ENCODE data around the gene IGF1R.

Gene IGF1R

GRCh38 chr15:98778263-98778959, 130.1 kb downstream of the IGF1R start:
- DNase-seq: no peak

DNA sequence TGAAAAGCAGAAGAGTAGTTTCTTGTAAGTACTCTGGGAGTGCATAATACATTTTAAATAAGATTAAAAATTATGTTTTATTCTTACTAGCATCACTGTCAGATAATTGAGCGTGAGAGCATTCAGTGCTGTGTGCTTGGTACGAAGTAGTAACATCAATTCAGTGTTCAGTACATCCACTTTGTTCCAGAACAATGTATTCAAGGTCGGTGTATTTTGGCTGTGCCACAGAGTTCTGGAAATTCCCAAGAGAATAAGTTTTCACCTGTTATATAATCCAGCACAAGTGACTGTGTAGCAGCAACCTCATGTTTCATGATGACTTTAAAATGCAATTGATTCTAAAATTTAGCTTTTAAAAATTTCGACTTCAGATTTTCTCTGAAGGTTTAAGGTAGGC, 130.6 kb downstream of the IGF1R start:
- DNase-seq: no peak

DNA sequence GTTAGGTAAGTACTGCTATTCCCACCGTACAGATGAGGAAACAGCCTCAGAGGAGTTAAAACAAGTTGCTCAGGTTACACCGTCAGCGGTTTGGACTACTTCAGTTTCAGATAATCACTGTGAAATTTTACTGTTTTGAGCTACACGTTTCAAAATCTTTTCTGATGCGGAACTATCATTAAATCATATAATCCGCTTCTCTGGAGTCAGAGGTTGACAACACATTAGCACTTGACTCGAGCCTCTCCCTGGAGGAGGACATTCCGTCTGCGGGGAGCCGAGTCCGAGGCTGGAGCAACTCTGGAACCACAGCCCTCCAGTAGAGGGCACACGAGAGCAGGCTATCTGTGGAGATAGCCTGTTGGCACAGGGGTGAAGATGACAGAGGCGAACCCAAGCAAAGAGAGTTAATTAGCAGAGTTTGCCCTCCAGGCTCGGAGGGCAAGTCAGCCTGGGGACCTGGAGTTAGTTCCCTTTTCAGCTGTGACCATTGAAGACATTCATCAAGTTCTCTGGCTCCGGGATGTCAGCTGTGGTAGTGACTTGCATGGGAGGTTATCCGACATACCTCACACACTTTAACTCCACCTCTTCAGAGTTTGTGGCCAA, 131.2 kb downstream of the IGF1R start:
- DNase-seq: peak; percentile 88

DNA sequence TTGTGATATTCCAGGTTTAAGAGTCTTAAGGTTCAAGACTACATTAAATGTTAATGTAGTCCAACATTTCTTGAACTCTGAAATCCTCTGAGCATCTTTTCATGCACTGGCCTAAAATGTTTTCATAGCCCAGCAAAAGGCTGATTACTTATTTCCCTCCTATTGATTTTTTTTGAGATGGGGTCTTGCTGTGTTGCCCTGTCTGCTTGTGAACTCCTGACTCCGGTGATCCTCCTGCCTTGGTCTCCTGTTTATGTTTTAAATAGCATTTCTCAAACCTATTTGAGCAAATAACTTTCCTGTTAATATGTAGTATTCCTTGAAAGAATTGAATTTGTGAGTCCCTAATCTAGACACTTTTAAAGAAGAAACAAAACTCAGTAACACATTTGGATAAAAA, 133.5 kb downstream of the IGF1R start:
- no peak for DNase-seq

- DNase-seq: no peak
These were observed 134.5 kb downstream of the IGF1R start for GRCh38 chr15:98782801-98783200.

GRCh38 chr15:98785431-98785806, 137.1 kb downstream of the IGF1R start:
- DNase-seq: no peak

GRCh38 chr15:98785807-98786621, 137.7 kb downstream of the IGF1R start:
- DNase-seq: no peak

GRCh38 chr15:98786717-98787116, 138.4 kb downstream of the IGF1R start:
- no peak for DNase-seq

DNA sequence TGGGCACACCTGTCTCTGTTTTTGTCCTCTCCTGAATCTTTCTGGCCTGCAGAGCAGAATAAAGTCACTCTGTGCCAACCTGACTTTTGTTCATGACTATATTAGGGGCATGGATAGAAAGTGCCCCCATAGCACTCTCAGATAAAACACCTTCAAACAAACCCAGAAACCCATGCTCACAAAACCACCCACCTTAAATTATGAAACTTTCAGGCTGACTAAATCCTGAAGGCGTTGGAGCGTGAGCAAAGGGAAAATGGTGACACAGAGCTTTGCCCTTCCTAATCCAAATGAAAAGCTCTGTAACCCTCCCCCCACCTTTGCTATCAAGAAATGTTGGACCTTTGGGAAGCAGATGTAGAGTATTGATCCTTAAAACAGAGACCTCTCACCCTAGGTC, 138.9 kb downstream of the IGF1R start:
- DNase-seq: no peak

DNA sequence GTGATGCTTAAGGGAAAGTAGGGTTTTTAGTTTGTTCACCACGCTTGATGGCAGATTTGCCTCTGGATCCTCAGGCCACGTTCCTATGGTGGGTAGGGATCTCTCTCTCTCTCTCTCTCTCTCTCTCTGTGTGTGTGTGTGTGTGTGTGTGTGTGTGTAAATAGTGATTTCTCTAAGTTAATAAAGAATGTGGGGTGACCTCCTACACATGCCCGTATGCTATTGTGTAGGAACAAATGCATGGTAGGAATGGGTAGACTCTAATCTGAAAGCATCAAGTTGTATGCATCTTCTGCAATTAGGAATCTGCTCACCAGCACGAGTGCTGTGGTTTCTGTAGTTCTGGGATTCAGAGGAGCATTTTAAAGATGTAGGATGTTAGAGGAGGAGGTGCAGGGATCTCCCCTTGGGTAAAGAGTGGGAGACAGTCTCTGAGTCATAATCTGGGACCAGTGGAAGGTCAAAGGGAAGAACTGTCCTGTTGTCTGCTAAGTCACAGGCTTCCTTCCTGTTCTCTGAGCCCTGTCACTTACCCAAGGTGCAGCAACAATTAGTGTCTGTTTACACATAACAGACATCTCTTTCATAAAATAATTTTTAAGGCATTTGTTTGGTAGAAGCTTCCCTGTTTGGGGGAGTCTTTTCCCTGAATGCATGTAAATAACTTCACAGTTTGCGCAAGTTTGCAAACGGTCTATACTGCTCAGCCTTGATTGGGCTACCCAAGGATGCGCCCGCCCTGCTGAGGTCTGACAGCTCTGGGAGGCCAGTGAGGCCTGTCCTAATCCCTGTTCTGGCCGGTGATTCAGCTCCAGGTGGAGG, 139.8 kb downstream of the IGF1R start:
- DNase-seq: no peak

DNA sequence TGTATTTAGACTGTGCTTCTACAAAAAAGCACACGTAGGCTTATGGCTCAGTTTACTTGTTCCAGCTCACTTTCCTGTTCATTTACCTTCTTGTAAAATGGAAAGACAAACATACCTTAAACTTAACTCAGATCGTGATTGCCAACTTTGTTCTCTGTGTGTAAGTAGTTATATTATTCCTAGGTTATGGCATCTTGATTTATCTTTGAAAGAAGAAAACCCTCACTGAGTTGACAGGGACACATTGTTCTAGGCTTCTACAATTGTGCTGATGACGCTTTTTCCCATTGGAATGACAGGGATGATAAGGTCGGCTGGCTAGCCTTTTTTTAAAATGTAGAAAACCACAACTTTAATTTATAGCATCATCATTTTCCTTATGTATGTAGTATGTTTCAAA, 140.7 kb downstream of the IGF1R start:
- DNase-seq: no peak

- no peak for DNase-seq
These were observed 141.9 kb downstream of the IGF1R start for GRCh38 chr15:98790270-98790669.

- DNase-seq: no peak
These were observed 142.8 kb downstream of the IGF1R start for GRCh38 chr15:98791046-98791701.

GRCh38 chr15:98792117-98792516, 143.8 kb downstream of the IGF1R start:
- no peak for DNase-seq

DNA sequence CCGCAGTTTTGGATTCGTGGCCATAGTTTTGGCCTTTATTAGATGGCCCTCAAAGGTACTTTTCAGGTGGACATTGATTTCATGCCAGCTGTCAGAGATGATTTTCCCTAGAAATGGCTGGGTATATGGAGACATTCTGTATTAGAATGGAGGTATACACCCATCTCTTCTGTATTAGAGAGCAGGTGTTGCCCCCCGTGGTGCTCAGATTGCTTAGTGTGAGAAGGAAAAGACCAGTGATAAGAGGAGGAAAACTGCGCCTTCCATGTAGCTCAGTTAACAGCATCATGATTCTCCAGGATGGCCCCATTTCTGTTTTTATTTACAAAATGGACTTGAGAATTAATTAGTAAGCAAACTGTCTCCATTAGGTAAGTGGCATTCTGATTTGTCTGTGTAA, 145.9 kb downstream of the IGF1R start:
- DNase-seq: no peak

DNA sequence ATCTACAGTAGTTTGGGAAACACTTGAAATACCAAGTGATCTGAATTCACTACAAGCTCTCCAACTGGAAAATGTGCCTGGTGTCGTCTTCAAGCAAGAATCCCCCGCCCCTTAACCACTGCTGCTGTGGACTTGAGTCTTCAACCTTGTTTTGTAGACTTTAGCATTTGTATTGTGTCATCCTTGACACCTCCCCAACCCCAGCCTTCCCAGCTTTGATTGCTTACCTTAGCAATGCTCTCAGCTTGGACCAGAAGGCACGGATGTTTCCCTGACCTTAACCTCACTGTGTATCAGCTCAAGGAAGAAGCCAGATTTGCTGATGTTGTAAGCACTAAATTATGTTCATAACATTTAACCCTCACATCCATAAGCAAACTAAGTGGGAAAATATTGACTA, 146.4 kb downstream of the IGF1R start:
- no peak for DNase-seq

DNA sequence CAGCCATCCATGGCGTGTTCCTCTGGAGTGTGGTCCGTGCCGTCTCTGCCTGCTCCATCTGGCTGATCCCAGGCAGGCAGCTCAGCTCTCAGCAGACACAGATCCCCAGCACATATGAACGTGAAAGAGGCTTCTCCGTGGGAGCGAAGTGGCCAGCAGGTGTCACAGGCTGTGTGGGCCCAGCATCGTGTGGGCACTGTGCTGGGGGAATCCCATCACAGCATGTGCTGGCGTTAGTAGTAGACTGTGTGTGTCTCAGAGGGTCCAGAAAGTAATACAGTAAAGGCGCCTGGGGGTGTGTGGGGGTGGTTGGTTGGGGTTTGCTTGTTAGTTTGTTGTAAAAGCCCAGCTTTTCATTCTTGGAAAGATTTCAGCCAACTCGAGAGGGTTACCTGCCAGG, 147.6 kb downstream of the IGF1R start:
- DNase-seq: no peak

DNA sequence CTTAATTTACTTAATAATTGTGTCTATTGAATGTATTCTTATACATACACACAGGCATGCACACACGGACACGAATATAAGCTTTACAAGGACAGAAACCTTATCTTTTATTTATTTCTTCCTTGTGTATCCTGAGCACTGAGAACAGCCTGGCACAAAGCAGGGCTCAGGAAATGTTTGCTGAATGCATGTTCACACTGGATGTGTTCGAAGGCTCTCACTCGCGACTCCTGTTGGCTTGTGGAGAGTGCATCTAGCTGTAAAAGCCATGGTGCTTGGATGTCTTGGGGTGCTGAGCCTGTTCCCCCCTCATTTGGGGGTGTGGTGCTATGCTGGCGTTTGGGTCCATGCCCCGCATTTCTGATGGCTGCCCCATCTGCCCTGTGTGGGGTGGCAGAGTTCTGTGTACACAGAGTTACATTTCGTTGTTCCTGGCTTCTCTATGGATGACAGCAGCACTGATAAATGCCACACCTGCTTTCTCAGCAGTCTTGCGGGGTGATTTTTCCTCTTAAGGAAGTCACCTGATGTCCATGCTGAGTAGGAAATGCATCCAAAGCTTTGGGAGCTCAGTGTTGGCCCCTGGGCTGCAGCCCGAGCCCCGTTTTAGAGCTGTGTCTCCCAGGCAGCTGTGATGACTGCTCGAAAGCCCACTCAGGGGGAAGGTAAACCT, 148.5 kb downstream of the IGF1R start:
- DNase-seq: no peak

DNA sequence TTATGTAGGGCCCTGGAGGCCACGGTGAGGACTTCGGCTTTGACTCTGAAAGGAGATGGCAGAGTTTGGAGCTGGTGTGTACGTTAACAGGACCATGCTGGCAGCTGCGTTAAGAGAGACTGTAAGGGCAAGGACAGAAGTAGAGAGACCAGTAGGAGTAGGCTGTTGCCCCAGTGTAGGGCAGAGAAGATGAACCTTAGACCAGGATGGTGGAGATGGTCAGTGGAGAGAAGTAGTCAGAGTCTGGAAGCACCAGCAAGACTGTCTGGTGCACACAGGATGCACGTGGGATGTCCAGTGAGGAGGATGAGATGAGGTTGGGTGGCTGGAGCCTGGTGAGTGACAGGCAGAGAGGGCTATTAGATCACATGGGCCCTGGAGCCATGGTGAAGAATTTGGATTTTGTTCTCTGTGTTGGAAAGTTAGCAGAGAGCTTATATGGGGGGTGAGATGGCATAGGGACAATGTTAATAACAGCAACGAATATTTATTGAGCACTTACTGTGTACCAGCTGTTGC, 150.1 kb downstream of the IGF1R start:
- no peak for DNase-seq

DNA sequence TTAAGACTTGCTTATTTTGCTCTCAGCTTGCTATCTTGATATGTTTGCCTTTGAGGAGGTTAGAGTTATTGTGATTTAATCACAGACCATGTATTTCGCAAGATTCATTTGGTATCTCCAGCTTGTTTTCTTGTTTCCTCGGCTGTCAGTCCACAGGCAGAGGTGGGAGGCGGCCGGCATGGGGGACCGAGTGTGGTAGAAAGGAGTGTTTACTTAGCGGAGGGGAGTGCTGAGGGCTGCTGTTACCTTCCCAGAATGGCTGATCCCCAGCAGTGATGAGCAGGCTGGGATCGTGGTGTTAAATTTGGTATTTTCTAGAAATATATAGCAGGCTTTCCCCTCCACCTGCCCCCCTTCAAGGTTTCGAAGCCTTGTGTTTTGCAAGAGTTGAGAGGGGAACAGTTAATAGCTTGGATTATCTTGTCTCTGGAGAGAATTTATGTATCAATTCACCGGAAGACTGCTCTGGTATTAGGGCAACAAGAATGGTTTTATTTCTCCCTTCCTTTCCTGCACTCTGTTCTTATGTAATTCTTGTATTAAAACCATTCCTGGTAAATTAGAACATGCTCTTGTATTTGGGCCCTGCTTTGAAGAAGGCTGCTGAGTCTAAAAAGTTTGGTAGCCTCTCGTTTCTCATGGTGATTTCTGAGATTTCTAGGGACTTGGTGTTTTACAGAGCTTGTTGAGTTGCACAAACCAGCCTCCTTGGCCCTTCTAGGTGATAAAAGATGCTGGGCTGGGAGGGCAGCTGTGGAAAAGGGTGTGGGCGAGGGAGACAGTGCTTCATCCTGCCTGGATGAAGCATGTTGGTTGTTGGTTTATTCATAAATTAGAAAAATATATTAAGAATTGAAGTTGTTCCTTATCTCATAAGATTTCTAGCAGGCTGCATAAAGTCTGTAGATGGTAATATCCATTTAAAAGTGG, 151.4 kb downstream of the IGF1R start:
- no peak for DNase-seq
